NCI-H1105 (cell line): ENCODE measurements around the gene GALNT17.
A peak's percentile ranks its signal among the peaks of the same experiment; 100 is the strongest.
"Not testable (repeated sequence)": the region's sequence is repeated elsewhere in the genome, so short reads cannot be mapped to it uniquely, and the experiment has no call there.

ENCODE experiments used
- DNase-seq: peaks from one replicate; lab custom pipeline; 2025; lab: John Stamatoyannopoulos, UW

Gene GALNT17

GRCh38 chr7:71563276-71563675 is 431.3 kb downstream of the GALNT17 start:
- no peak for DNase-seq

- no peak for DNase-seq
Measured at GRCh38 chr7:71566376-71566775, 434.4 kb downstream of the GALNT17 start.

GRCh38 chr7:71566991-71567390 is 435.0 kb downstream of the GALNT17 start:
- DNase-seq, result no peak

GRCh38 chr7:71574153-71574860 is 442.4 kb downstream of the GALNT17 start:
- DNase-seq, result no peak

GRCh38 chr7:71580027-71580426 is 448.1 kb downstream of the GALNT17 start:
- DNase-seq, result no peak

GRCh38 chr7:71584256-71584655 is 452.3 kb downstream of the GALNT17 start:
- no peak for DNase-seq

- no peak for DNase-seq
Measured at GRCh38 chr7:71591876-71592275, 459.9 kb downstream of the GALNT17 start.

- DNase-seq, result not testable (repeated sequence)
Measured at GRCh38 chr7:71592388-71592787, 460.4 kb downstream of the GALNT17 start.

- no peak for DNase-seq
Measured at GRCh38 chr7:71594736-71595135, 462.8 kb downstream of the GALNT17 start.

GRCh38 chr7:71595176-71595575 is 463.2 kb downstream of the GALNT17 start:
- no peak for DNase-seq

- no peak for DNase-seq
Measured at GRCh38 chr7:71598553-71598952, 466.6 kb downstream of the GALNT17 start.

- no peak for DNase-seq
Measured at GRCh38 chr7:71601851-71602250, 469.9 kb downstream of the GALNT17 start.

GRCh38 chr7:71604818-71605414 is 473.0 kb downstream of the GALNT17 start:
- DNase-seq, result no peak

- no peak for DNase-seq
Measured at GRCh38 chr7:71611986-71612385, 480.0 kb downstream of the GALNT17 start.

- peak; percentile 11 for DNase-seq
Measured at GRCh38 chr7:71612911-71613310, 481.0 kb downstream of the GALNT17 start.

- no peak for DNase-seq
Measured at GRCh38 chr7:71613313-71613712, 481.4 kb downstream of the GALNT17 start.

GRCh38 chr7:71615017-71615416 is 483.1 kb downstream of the GALNT17 start:
- no peak for DNase-seq

GRCh38 chr7:71616217-71616616 is 484.3 kb downstream of the GALNT17 start:
- DNase-seq, result no peak

GRCh38 chr7:71618278-71618677 is 486.3 kb downstream of the GALNT17 start:
- no peak for DNase-seq

GRCh38 chr7:71625545-71625944 is 493.6 kb downstream of the GALNT17 start:
- DNase-seq, result no peak

GRCh38 chr7:71626206-71626605 is 494.3 kb downstream of the GALNT17 start:
- no peak for DNase-seq

- no peak for DNase-seq
Measured at GRCh38 chr7:71627651-71628050, 495.7 kb downstream of the GALNT17 start.

GRCh38 chr7:71630516-71630915 is 498.6 kb downstream of the GALNT17 start:
- no peak for DNase-seq

GRCh38 chr7:71633551-71634008 is 501.6 kb downstream of the GALNT17 start:
- no peak for DNase-seq
